HFF-Myc (cell line): ENCODE measurements around the gene CCDC172.
"Not testable (repeated sequence)": the region's sequence is repeated elsewhere in the genome, so short reads cannot be mapped to it uniquely, and the experiment has no call there.

Source experiments
- DNase-seq: peaks from one replicate; pipeline ENCODE4 v3.0.0-alpha.2; 2011; ENCODE audit warnings: low read depth; ENCODE audit errors: extremely low read depth
- H3K4me3 ChIP-seq: replicated peaks from 2 replicates; pipeline ENCODE4 v1.5.1; 2011; ENCODE audit warnings: low read depth, mild to moderate bottlenecking, control low read depth, low read length
- TF ChIP-seq, protein P1 (sequence below): IDR thresholded peaks from 2 replicates; pipeline ENCODE4 v1.5.1; 2012; ENCODE audit warnings: mild to moderate bottlenecking, low read depth, low read length, control low read depth; ENCODE audit errors: missing control alignments

Gene CCDC172

DNA sequence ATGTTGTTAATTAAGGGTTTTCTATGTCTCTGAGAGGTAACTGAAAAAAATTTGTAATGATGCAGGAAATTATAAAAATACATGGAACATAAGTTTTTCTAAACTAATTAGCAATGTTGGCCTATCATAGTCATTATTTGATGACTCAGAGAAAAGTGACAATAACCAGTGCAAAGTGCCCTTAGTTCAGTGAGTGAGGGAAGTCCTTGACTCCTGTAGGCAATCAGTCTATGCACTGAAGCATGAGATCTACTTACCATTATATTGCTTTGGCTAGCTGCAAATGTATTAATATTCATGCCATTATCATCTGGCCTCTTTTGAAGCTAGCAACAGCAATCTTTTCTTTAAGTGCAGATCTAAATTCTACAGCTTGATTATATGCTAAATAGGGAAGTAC is 40.6 kb downstream of the CCDC172 start:
- TF ChIP-seq, protein P1, sequence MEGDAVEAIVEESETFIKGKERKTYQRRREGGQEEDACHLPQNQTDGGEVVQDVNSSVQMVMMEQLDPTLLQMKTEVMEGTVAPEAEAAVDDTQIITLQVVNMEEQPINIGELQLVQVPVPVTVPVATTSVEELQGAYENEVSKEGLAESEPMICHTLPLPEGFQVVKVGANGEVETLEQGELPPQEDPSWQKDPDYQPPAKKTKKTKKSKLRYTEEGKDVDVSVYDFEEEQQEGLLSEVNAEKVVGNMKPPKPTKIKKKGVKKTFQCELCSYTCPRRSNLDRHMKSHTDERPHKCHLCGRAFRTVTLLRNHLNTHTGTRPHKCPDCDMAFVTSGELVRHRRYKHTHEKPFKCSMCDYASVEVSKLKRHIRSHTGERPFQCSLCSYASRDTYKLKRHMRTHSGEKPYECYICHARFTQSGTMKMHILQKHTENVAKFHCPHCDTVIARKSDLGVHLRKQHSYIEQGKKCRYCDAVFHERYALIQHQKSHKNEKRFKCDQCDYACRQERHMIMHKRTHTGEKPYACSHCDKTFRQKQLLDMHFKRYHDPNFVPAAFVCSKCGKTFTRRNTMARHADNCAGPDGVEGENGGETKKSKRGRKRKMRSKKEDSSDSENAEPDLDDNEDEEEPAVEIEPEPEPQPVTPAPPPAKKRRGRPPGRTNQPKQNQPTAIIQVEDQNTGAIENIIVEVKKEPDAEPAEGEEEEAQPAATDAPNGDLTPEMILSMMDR, result no peak
- DNase-seq, result no peak
- no peak overlapping the region for H3K4me3 ChIP-seq

DNA sequence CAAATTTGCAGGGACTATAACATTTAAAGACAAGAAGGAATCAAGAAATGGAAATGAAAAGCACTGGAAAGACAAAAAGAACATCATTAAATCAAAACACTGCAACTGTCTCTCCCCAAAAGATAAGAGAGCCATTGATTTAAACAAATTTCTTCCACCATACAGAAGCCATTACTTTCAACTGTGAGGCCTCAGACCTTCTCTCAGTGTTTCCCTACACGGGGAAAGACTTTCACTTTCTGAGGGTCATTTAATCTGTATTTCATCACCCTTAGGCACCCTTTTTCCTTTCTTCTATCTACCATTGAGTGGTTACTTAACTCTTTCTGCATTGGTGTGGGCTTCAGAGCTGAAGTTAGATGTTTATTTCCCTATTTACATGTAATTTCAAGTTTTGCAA is 47.5 kb downstream of the CCDC172 start:
- DNase-seq, result no peak
- no peak overlapping the region for H3K4me3 ChIP-seq
- TF ChIP-seq, protein P1, result no peak

DNA sequence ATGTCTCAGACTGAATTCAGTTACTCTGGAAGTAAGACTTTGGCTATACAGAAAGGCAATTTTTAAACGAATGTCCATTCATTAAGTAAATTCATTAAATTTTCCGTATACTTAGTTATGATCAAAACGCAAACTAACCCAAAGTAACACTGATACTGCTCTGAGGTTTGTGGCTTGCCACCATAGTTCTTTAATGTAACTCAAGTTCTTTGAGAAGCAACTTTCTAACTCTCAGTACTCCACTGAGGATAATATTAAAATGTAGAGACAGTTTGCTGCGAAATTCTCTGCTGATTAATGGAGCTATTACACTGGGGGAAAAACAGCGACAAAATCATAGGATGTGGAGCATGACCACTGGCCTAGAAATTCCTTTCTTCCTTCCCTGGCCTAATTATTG is 58.0 kb downstream of the CCDC172 start:
- TF ChIP-seq, protein P1, result no peak
- DNase-seq, result no peak
- no peak overlapping the region for H3K4me3 ChIP-seq

DNA sequence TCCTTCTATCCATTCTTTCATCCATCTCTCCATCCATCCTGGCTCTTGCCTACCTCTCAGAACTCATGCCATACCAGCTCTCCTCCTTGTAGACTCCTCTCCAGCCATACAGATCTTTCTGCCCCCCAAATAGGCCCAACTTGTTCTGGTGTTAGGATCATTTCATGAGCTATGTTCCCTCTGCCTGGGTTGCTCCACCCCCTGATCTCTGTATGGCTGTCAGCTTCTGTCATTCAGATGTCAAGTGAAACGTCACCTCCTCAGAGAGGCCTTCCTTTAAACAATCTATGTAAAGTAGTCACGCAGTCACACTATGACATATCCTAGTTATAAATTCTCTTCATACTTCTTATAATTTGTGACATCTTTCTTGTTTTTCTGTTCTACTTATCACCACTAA is 61.1 kb downstream of the CCDC172 start:
- TF ChIP-seq, protein P1, result no peak
- no peak for DNase-seq
- H3K4me3 ChIP-seq, result no peak overlapping the region

DNA sequence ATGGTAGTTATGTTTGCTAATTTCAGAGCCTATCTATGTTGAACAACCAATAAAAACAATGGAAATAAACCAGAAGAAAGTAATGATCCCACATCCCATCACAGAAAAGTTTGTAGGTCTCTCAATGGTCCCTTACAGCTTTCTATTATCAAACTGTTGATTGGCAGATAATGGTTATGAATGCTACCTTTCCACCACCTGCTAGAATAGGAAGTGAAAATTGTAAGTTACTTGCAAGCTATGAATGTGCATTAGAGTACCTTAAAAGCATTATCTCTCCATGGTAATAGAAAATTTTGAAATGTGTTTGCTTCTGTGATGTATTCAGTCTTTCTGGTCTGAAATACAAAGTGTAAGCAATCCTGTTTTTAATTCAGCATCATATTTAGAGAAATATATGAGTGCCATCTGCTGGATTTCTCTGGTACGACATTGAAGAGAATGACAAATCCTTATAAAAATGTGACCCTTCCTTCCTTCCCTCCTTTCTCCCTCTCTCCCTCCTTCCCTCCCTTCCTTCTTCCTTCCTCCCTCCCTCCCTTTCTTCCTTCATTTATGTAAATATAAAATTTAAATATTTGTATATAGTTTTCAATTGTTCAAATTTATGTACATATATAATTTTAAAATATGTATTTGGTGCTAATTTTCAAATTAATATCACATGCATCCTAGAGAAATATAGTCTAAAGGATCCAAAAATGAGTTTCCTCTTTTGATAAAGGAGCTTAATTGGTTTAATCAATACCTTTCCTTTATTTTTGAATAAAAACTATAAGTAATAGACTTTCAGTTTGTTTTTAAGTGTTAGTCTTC is 62.0 kb downstream of the CCDC172 start:
- peak; percentile 32 for DNase-seq
- TF ChIP-seq, protein P1, result peak; percentile 31
- H3K4me3 ChIP-seq, result no peak overlapping the region

DNA sequence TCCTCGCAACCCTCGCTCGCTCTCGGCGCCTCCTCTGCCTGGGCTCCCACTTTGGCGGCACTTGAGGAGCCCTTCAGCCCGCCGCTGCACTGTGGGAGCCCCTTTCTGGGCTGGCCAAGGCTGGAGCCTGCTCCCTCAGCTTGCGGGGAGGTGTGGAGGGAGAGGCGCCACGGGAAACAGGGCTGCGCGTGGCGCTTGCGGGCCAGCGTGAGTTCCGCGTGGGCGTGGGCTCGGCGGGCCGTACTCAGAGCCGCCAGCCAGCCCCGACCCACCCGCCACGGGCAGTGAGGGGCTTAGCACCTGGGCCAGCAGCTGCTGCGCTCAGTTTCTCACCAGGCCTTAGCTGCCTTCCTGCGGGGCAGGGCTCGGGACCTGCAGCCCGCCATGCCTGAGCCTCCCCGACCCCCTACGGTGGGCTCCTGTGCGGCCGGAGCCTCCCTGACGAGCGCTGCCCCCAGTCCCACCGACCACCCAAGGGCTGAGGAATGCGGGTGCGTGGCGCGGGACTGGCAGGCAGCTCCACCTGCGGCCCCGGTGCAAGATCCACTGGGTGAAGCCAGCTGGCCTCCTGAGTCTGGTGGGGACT is 69.1 kb downstream of the CCDC172 start:
- not testable (repeated sequence) for DNase-seq, H3K4me3 ChIP-seq

DNA sequence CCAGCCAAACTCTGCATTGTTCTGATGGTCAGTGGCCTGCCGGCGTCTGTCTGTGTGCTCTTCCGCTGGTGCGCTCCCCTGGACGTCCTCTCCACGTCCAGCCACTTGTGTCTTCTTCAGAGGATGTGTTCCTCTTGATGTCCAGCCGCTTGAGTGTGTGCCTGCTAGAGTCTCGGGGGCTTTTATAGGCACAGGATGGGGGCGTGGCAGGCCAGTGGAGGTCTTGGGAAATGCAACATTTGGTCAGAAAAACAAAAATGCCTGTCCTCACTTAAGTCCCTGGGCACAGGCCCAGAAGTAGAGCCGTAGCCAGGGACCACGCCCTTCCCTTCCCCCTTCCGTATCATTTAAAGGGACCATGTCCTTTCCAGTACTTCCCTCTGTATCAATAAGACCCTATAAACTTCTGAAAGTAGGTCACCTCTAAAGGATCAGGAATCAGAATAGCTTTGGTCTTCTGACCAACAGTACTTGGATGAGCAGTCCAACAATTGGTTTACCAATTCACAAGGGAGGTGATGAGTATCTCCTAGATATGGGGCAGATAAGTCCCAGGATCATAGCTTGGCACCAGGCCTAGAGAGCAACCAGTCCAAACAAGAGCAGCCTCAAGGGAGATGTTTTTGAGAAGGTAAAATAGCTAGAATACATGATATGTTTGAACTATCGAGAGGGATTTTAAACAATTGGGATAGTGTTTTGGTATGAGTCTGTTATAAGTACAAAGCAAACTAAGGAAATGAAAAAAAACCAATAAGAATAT is 71.2 kb downstream of the CCDC172 start:
- TF ChIP-seq, protein P1, result no peak
- no peak for DNase-seq
- H3K4me3 ChIP-seq, result no peak overlapping the region
